B cell (primary cell): ENCODE data around the gene ATG4A. TPM values are rescaled to one million over a fixed set of nuclear protein-coding genes. Genes with fewer than 3 reads are reported as not detected.

Experiments used
- ATAC-seq: fragments of 200-7000 bp; cut with Tn5 transposase; one replicate; pipeline ENCODE4 v1.10.0; 2021; ENCODE audit warnings: low read depth, mild to moderate bottlenecking, moderate number of reproducible peaks, moderate library complexity
- CTCF ChIA-PET: fragments of 350-600 bp; sonication (Branson Sonifier 250); formaldehyde crosslinking; loops from one replicate; lab custom pipeline; 2021; ENCODE audit warnings: antibody characterized with exemption, inconsistent platforms; lab: Charles Lee
- POLR2A ChIA-PET: fragments of 350-600 bp; sonication (Branson Sonifier 250); formaldehyde crosslinking; loops from one replicate; lab custom pipeline; 2021; ENCODE audit warnings: antibody characterized with exemption; lab: Charles Lee
- DNase-seq: peaks from one replicate; pipeline ENCODE4 v3.0.0; 2013
- H2AFZ ChIP-seq: 2 replicates; pipeline ENCODE4 v1.6.1; 2012; ENCODE audit warnings: mild to moderate bottlenecking, low read depth, low read length; ENCODE audit not compliant: insufficient read depth, poor library complexity, severe bottlenecking
- H3K27ac ChIP-seq, 2 donors: 1 replicate in 1 of 2; 2 replicates in 1 of 2; pipeline ENCODE4 v1.5.1; 2012 to 2013; ENCODE audit warnings: low read length in 2 of 2, mild to moderate bottlenecking in 2 of 2, moderate library complexity in 1 of 2
- H3K27me3 ChIP-seq, 4 experiments: fragments of 200-600 bp in 1 of 4; sonication (generic) in 1 of 4; replicated peaks in 1 of 4; 1 replicate in 2 of 4; 2 replicates in 2 of 4; pipeline versions ENCODE4 v1.6.1 to v1.7.0; 2013 to 2016; ENCODE audit warnings: low read length in 3 of 4, mild to moderate bottlenecking in 2 of 4, mixed read lengths in 1 of 4, moderate library complexity in 1 of 4; ENCODE audit not compliant: insufficient read depth in 4 of 4, control insufficient read depth in 3 of 4; ENCODE audit errors: control extremely low read depth in 1 of 4
- H3K36me3 ChIP-seq, 2 experiments: replicated peaks in 1 of 2; 1 replicate in 1 of 2; 2 replicates in 1 of 2; pipeline versions ENCODE4 v1.6.1 to v1.7.1; 2013; ENCODE audit warnings: low read length in 1 of 2; ENCODE audit not compliant: insufficient read depth in 2 of 2, control insufficient read depth in 1 of 2; ENCODE audit errors: control extremely low read depth in 1 of 2, extremely low read depth in 1 of 2
- H3K4me1 ChIP-seq, 2 donors: fragments of 200-600 bp in 1 of 2; sonication (generic) in 1 of 2; 1 replicate in 1 of 2; 2 replicates in 1 of 2; pipeline versions ENCODE4 v1.5.1 to v1.6.1; 2013 to 2017; ENCODE audit warnings: low read length in 2 of 2; ENCODE audit not compliant: control insufficient read depth in 2 of 2, insufficient read depth in 2 of 2
- H3K4me2 ChIP-seq: replicated peaks from 2 replicates; pipeline ENCODE3; 2012; ENCODE audit warnings: mild to moderate bottlenecking, low read depth, low read length; ENCODE audit not compliant: poor library complexity, severe bottlenecking
- H3K4me3 ChIP-seq, 5 experiments: fragments of 200-600 bp in 1 of 5; sonication (generic) in 1 of 5; 1 replicate in 3 of 5; 2 replicates in 2 of 5; pipeline versions ENCODE4 v1.5.1 to v1.7.0; 2011 to 2016; ENCODE audit warnings: low read length in 4 of 5, mild to moderate bottlenecking in 4 of 5, low read depth in 2 of 5, control low read depth in 1 of 5, moderate library complexity in 1 of 5; ENCODE audit not compliant: insufficient read depth in 1 of 5; ENCODE audit errors: control extremely low read depth in 1 of 5, extremely low read depth in 1 of 5
- H3K79me2 ChIP-seq: fragments of 200-600 bp; sonication (generic); one replicate; pipeline ENCODE4 v1.6.0; 2016; ENCODE audit warnings: low read length; ENCODE audit not compliant: control insufficient read depth, insufficient read depth
- H3K9ac ChIP-seq: fragments of 200-600 bp; sonication (generic); 2 replicates; pipeline ENCODE4 v1.6.1; 2017; ENCODE audit warnings: mild to moderate bottlenecking, low read length, moderate library complexity
- H3K9me3 ChIP-seq, 3 donors: one replicate each; pipeline versions ENCODE4 v1.6.1 to v1.7.1; 2013; ENCODE audit warnings: low read length in 2 of 3; ENCODE audit not compliant: control insufficient read depth in 2 of 3, insufficient read depth in 1 of 3; ENCODE audit errors: control extremely low read depth in 1 of 3
- H4K20me1 ChIP-seq: 2 replicates; pipeline ENCODE4 v1.6.0; 2012; ENCODE audit warnings: mild to moderate bottlenecking, low read length; ENCODE audit not compliant: insufficient read depth, control insufficient read depth, poor library complexity, severe bottlenecking
- H3K27ac Mint-ChIP-seq: one replicate; pipeline ENCODE4 v1.8.0; 2021; ENCODE audit warnings: mixed read lengths
- H3K27me3 Mint-ChIP-seq: one replicate; pipeline ENCODE4 v1.8.0; 2021; ENCODE audit warnings: mixed read lengths
- H3K4me1 Mint-ChIP-seq: one replicate; pipeline ENCODE4 v1.8.0; 2021; ENCODE audit warnings: mixed read lengths
- H3K4me3 Mint-ChIP-seq: one replicate; pipeline ENCODE4 v1.8.0; 2021; ENCODE audit warnings: mixed read lengths
- H3K9me3 Mint-ChIP-seq: one replicate; pipeline ENCODE4 v1.8.0; 2022; ENCODE audit warnings: mixed read lengths; ENCODE audit not compliant: insufficient read depth
- CTCF ChIP-seq: fragments of 200-600 bp; IDR thresholded peaks from one replicate; pipeline ENCODE4 v1.8.0; 2022; ENCODE audit warnings: antibody characterized with exemption, mild to moderate bottlenecking
- EZH2 ChIP-seq: IDR thresholded peaks from 2 replicates; pipeline ENCODE4 v1.6.1; 2012; ENCODE audit warnings: borderline replicate concordance, low read depth, mild to moderate bottlenecking, moderate library complexity, low read length; ENCODE audit not compliant: insufficient read depth, poor library complexity, severe bottlenecking
- WGBS: methylation state at CpG from one replicate; pipeline ENCODE4 v1.1.5; 2013; ENCODE audit warnings: missing lambda C conversion rate; ENCODE audit not compliant: insufficient coverage; 5-methylcytosine and 5-hydroxymethylcytosine counted together
- intact Hi-C: fragments of 100-400 bp; cut with micrococcal nuclease; formaldehyde crosslinking; loops from one replicate; pipeline ENCODE4 v1.10.0; 2022
- polyA plus RNA-seq: library from polyadenylated mRNA; depleted of rRNA; stranded (reverse); fragments of >200 nt; gene quantifications from 2 replicates; pipeline ENCODE4 v1.2.3, GENCODE V29; 2012
- total RNA-seq, 2 donors: library from RNA; stranded (reverse); fragments of 120-200 nt in 1 of 2; gene quantifications; 1 replicate in 1 of 2; 2 replicates in 1 of 2; pipeline versions ENCODE4 v1.2.3 to v1.2.4, GENCODE V29; 2013 to 2022

Gene ATG4A
- total and polyA plus RNA-seq, 2 donors (not counting 1 experiment from before 2014, with no cell fraction given): 6.1 to 11.4 TPM

DNA sequence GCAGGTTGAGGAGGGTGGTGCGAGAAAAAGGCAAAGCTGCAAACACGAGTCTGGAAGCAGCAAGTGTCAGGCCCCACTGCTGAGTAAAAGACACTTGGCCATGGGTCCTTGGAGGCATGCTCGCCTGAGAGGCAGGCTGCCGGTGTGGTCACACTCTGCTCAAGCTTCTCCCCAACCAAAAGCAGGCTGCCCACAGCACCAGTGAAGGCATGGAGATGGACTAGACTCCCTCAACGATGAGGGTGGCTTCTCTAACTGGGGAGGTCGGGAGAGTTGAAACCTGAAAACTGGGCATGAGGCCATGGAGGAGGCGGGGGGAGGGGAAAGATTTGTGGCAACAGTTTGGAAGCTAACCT is 86.5 kb downstream of the ATG4A start:
- H3K4me1 Mint-ChIP-seq: no peaks in the 10 kb centered on the region
- Histone ChIP-seq H3K4me2 (no peak overlapping the region), H2AFZ (no peak overlapping the region), H3K9ac (no peak overlapping the region), H4K20me1 (no peaks in the 10 kb centered on the region), H3K4me3 (no peak overlapping the region), H3K27me3 (no peaks in the 10 kb centered on the region), H3K4me1 (no peaks in the 10 kb centered on the region), H3K79me2 (no peaks in the 10 kb centered on the region), H3K9me3 (no peaks in the 10 kb centered on the region), H3K36me3 (no peaks in the 10 kb centered on the region), H3K27ac (no peak overlapping the region)
- no peak overlapping the region for H3K4me3 Mint-ChIP-seq
- H3K9me3 Mint-ChIP-seq: no peaks in the 10 kb centered on the region
- ChIA-PET POLR2A (no interaction called here), CTCF (no interaction called here)
- no peak for ATAC-seq
- whole genome bisulfite sequencing: 100% methylated on average over 3 of the region's 7 CpGs
- DNase-seq: no peak
- H3K27me3 Mint-ChIP-seq: no peaks in the 10 kb centered on the region
- H3K27ac Mint-ChIP-seq: no peak overlapping the region
- TF ChIP-seq EZH2 (no peak), CTCF (no peak)
- intact Hi-C loops: no loop called here

GRCh38 chrX:108186811-108187210 is 95.2 kb downstream of the ATG4A start:
- 86% methylated on average over 3 of the region's 4 CpGs for WGBS
- Histone ChIP-seq H2AFZ (no peak overlapping the region), H3K36me3 (no peaks in the 10 kb centered on the region), H3K4me3 (no peak overlapping the region), H3K9me3 (no peaks in the 10 kb centered on the region), H3K9ac (no peak overlapping the region), H4K20me1 (no peaks in the 10 kb centered on the region), H3K27me3 (no peaks in the 10 kb centered on the region), H3K27ac (no peak overlapping the region), H3K4me1 (no peaks in the 10 kb centered on the region), H3K79me2 (no peaks in the 10 kb centered on the region), H3K4me2 (no peak overlapping the region)
- CTCF ChIA-PET: no interaction called here
- no peak overlapping the region for H3K27ac Mint-ChIP-seq
- H3K27me3 Mint-ChIP-seq: peaks cover 5% of the 10 kb centered on the region
- POLR2A ChIA-PET: no interaction called here
- ATAC-seq (no peak), DNase-seq (no peak)
- no peak overlapping the region for H3K4me3 Mint-ChIP-seq
- TF ChIP-seq CTCF (no peak), EZH2 (no peak)
- no peaks in the 10 kb centered on the region for H3K4me1 Mint-ChIP-seq
- intact Hi-C loops: no loop called here
- H3K9me3 Mint-ChIP-seq: no peaks in the 10 kb centered on the region
